Measurements from ENCODE around the gene CRYBB3. TPM values are rescaled to one million over a fixed set of nuclear protein-coding genes. Genes with fewer than 3 reads are reported as not detected.
"Not testable (repeated sequence)": the region's sequence is repeated elsewhere in the genome, so short reads cannot be mapped to it uniquely, and the experiment has no call there.

CRYBB3 gene
- polyA plus RNA-seq, 4 donors, result 0.32 to 0.43 TPM; not detected in 2

GRCh38 chr22:25235547-25236290 lies 36.1 kb downstream of the CRYBB3 start:
- DNase-seq (ENCODE audit: low read depth in 4 of 4, low spot score in 2 of 4), result peak; percentile 15 to 78 (median 57)

GRCh38 chr22:25236417-25236816 lies 36.8 kb downstream of the CRYBB3 start:
- DNase-seq (ENCODE audit: low read depth in 4 of 4, low spot score in 2 of 4), result no peak

DNA sequence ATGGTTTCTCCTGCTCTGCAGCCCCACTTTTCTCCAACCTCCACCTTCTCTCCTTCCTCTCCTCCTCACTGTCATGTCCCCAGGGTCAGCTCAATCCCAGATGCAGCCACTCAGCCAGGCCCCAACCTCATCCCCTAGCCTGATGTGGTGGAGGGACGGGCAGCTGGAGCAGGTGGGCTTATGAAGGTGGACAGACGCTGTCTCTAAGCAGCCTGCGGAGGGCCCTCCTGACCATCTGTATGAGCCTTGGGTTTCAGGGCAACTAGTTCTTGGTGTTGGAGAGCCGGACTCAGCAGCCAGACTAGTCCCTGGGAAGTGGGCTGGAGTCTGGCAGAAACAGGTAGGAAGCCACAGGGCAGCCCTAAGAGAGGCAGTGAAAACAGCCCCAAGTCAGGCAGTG lies 37.8 kb downstream of the CRYBB3 start:
- no peak for DNase-seq (ENCODE audit: low read depth in 4 of 4, low spot score in 2 of 4)

- not testable (repeated sequence) for DNase-seq (ENCODE audit: low read depth in 4 of 4, low spot score in 2 of 4)
These were observed 38.4 kb downstream of the CRYBB3 start for GRCh38 chr22:25238058-25238457.

DNA sequence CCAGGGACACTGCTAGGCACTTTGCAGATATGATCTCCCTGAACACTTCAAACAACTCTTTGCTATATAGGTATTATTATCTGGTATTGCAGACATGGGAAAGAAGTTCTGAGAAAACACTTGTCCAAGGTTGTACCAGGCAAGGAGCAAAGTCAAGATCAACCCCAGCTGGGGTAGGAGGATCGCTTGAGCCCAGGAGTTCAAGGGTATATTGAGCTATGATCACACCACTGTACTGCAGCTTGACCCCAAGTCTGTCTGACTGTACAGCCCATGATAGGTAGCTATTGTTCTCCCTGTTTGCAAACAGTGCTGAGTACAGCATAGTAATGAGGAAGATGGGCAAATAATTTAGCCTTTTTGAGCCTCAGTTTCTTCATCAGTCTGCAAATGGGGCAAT lies 55.5 kb downstream of the CRYBB3 start:
- DNase-seq (ENCODE audit: low read depth in 4 of 4, low spot score in 2 of 4), result not testable (repeated sequence)

Other genes with a start within 250 kb of the CRYBB3 start
- 10 to 100 TPM; 22.2 to 26.0 (median 24.9) TPM for gene KIAA1671, start 247.1 kb upstream of the CRYBB3 start, polyA plus RNA-seq (ENCODE audit: insufficient read length in 4 of 4)
- under 1 TPM; 0.25 to 0.70 (median 0.39) TPM for gene CRYBB2, start 19.8 kb downstream of the CRYBB3 start, polyA plus RNA-seq (ENCODE audit: insufficient read length in 4 of 4)

Data from left renal cortex interstitium (tissue), 4 donors.